Measurements from ENCODE around the gene DMTF1.

DMTF1 gene

DNA sequence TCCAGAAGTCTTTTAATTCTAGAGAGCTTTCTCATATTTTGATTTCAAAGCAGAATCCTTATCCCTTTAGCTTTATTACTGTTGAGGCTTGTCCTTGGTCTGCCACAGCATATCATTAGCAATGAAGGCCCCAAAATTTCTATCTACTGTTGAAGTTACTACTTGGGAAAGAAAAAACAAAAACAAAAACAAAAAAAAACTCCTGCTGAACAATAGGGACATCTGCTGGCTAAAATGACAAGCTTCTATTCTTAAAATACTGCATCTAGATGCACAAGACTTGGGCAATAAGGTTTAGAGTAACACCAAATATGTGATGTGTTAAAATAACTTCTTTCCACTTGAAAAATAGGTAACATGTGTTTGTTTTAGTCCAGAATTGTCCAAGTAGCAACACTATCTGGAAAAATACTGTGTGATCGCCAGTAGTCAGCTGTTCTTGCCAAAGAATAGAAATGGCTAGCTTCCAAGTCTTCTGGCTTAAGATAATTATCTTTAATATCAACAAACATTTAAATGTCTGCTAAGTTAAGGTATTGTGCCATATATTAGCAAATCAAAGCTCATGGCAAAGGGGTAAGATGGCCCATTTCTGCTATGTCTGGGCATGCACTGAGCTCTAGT lies 3.8 kb upstream of the DMTF1 start:
- DNase-seq, result peak; percentile 40

DNA sequence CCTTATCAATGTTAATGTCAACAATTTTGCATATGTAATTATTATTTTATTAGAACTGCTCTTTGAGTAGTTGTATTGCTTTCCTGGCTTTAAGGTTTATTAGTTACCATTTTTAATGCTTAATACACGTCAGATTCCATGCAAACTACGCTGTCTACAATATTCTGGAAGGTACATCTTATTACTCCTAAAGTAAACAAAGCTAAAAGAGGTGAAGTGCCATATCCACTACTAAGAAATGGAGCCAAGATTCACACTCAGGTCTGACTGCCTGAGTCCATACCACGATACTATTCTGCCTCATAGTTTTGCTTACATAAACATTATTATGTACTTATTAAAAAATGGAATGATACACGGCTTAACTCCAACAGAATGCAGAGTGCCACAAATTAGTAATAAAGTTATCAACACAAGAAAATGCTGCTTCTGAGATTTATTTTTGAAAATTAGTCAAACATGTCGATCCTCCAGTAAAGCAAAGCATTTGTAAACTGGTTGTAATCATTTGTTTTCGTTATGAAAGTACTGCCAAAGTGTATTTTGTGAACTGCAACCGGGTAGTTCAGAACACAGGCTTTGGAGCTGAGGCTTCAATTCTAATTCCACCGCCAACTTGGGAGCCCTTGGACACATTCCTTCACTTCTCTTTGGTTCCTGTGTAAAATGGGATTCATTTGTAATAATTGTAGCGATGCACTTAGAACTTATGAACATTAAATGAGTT lies 1.1 kb upstream of the DMTF1 start:
- no peak for DNase-seq

DNA sequence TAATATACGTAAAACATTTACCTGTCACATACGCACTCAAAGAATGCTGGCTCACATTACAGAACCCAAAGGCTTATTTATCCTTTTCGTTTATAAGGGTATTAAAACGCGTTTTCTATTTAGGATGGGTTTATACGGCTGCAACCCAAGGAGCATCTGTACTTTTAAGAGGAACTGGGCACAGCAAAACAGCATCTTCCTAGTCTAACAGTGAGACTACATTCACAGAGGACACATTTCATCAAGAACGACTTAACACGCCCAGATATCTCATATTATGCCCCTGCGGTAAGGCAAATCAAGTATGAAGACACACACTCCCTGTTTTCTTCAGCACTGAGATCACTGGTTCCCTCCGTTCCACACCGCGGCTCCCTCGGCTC lies 533 bp upstream of the DMTF1 start:
- no peak for DNase-seq

DNA sequence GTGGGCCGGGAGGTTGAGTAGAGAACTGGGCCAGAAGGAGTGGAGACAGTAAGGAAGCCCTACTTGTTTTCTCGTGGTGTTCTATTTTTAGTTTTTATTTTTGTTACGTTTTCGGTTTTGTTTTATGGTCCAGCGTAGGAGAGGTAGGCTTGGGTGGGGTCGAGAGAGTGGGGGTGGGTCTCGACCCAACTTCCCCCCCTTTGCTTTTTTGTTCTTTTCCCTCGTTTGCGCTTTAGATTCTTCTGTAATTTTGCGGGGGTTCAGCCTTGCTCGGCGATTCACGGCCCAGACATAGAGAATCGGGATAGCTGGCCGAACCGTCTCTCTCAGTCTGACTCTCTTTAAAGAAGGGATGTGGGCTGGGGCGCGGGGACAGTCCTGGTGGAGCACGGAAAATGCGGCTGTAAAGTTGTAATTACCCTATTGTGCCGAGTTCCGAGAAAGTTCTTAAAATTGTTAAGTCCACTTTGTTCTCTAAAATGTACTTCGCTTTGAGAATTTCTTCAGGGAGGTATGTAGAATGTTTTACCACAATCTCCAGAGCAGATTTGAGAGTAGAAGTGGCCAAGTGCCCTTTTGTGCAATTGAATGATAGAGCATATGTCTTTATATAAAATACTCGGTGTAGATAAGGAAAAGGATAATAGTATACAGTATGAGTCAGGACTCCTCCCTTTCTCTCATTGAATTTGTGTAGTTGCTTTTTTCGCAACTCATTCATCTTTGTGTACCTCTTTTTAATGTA lies 816 bp downstream of the DMTF1 start:
- peak; percentile 39 for DNase-seq

DNA sequence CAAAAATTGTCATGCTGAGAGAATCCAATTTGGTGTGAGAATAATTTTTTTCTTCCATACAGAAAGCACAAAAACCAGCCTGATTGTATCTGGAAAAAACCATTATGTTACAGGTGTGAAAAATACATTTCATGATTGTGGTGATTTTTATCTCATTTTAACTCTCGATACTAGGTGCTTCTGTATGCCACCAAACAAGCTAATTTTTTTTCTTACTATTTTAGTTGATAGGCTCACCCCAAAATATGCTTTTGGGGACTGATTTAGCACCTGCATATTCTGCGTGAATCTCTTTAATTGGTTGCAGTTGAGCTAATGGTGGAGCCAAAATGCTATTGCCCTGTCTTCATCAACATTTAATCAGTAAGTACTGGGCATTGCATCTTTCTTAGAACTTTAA lies 1.9 kb downstream of the DMTF1 start:
- no peak for DNase-seq

DNA sequence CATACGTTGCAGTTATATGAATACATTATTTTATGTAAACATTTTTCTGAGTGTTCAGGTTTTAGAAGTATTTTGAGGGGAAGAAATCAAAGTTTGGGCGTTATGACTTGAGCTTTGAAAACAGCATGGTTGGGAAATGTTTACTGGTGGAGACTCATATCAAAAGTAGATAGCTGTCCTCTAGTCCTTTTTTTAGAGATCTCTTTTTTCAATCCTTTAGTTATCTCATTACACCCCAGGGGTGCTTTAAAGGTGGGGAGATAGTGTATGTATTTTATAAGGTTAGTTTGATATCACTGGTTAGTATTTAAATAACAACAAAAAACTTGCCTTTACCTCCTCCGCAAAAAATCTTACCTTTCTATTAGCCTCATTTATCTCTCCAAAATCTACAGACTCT lies 2.3 kb downstream of the DMTF1 start:
- DNase-seq, result no peak

DNA sequence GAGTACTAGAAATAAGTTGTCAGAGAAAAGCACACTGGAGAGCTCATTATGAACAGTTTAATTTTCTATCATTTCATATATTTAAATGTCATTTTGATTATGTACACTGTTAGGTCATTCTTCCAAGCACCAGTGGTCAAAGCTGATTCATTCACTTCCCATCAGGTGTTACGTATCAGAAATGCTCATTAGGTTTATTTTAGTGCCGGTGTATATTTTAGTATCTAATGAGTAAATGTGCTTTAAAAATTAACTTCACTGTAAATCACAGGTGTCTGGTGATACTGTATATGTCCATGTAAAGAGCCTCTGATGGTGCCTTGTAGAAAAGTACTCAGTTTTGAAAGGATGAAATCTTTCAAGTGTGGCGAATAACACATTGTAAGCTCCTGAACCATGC lies 3.5 kb downstream of the DMTF1 start:
- no peak for DNase-seq

DNA sequence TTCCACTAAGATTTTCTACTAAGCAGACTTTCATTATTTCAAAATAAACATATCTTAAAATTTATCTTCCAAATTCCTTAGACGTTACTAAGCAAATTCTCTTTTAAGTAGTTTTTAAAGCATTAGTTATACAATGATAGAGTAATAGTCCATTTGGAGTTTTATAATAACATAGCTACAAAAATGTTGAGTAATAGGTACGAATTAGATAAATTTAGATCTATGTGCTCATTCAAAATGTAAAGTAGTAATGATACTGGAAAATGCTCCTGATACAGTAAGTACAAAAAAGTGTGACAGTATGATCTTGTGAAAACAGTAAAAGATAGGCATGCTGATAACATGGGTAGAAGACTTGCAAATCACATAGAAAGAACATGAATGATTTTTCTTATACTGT lies 4.5 kb downstream of the DMTF1 start:
- no peak for DNase-seq

DNA sequence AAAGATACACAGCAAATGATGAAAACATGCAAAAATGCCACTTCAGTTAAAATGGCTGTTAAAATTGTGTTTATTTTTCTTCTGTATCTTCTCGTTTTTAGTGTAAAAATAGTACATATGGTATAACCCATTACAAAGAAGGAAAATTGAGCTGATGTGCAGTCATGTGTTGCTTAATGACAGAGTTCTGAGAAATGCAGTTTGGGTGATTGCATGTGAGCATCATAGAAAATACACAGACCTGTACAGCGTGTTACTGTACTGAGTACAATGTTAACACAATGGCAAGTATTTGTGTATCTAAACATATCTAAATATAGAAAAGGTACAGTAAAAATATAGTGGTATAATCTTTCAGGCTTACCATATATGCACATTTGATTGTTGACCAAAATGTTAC lies 7.3 kb downstream of the DMTF1 start:
- no peak for DNase-seq

DNA sequence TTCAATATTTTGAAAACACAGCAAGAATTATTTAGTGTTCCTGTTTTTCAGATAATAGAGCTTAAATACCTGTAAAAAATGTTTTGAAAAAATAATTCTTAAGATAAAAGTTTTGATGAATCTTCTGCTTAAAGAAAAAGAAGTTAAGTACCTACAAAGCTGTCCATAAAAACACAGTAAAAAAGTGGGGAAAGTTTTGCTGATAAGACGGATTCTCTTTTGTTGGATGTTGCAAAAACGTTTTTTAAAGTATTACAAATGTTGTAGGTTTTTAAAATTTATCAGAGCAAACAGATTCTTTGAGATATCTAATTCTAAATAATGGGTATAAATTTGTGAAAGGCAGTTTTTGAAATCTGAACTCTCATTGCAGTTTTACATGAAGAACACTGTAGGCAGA lies 12.2 kb downstream of the DMTF1 start:
- no peak for DNase-seq

DNA sequence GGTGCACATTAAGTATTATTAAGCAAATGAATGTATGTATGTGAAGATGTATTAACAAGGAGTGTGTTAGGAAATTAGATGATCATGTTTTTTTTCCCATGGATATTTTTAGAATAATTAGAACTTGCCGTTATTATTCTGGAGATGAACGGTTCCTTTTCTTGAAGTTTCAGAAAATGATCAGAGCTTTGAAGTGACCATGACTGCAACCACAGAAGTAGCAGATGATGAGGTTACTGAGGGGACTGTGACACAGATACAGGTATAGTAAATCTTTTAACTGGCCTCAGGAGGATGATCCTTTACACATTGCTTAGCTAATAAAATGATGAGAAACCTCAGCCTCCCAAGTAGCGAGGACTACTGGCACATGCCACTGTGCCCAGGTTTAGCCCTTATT lies 18.6 kb downstream of the DMTF1 start:
- no peak for DNase-seq

DNA sequence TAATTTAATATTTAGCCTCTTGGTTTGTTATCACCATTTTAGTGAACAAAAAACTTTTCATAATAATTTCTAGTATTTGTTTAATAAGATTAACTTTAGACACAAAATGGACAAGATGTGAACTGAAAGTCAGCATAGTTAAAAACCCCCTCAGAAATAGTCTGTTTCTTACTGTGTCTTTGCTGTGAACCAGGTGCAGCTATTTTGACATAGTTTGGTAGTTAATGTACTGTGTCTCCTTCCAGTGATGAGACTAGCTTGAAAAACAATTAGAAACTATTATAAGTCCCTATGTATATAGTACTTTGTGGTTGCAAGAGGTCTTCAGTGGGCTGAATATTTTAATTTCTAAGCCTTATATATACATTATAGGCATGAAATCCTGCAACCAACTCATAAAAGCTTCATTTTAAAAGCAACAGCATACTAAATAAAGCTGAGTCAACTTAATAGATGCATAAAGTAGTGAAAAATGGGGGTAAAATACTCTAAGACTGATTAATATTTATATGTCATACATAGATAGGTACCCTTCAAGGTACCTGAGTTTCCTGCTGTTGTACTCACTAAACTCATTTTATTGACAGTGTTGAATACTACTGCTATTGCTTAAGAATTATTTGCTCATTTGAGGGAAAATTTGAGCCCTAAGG lies 19.2 kb downstream of the DMTF1 start:
- DNase-seq, result no peak

DNA sequence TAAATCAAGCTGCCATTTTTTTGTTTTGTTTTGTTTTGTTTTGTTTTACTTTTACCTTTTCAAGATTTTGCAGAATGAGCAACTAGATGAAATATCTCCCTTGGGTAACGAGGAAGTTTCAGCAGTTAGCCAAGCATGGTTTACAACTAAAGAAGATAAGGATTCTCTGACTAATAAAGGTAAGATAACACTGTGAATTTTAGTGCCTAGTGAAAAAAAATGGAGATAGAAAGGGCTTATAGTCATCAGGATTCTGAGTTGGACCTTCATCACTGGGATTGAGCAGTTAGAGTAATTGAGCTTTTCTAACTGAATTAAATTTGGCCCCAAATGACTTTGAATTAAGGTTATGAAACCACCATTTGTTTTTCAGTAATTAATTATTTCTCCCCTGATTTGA lies 21.2 kb downstream of the DMTF1 start:
- DNase-seq, result no peak

DNA sequence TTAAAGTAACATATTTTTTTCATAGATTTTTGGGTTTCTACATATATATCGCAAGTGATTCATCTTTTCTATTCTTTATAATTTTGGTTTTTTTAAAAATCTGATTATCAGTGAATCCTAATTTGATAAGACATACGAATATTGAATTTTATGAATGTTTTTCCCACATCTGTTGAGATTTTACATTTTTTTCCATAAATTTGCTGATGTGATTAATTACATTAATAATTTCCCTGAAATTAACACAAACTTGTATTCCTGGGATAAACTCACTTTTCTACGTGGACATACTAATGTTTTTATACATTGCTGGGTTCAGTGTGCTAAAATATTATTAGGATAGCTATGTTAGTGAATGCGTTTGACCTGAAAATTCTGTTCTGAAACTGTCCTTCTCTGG lies 26.1 kb downstream of the DMTF1 start:
- DNase-seq, result no peak

DNA sequence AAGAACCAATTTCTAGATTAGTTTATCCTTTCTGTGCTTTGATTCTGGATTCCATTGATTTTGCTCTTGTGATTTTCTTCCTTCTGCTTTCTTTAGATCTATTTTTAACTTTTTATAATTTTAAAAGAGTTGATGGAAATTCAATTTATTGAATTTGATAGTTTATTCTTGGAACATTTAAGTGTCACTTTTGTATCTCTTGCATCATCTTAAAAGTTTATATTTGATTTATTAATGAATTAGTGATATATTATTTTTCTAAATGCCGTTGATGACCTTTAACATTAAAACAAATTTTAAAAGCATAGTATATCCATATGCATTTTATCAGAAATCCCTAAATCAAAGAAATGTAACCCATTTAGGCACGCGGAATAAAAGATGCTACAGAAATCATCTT lies 26.9 kb downstream of the DMTF1 start:
- DNase-seq, result no peak

DNA sequence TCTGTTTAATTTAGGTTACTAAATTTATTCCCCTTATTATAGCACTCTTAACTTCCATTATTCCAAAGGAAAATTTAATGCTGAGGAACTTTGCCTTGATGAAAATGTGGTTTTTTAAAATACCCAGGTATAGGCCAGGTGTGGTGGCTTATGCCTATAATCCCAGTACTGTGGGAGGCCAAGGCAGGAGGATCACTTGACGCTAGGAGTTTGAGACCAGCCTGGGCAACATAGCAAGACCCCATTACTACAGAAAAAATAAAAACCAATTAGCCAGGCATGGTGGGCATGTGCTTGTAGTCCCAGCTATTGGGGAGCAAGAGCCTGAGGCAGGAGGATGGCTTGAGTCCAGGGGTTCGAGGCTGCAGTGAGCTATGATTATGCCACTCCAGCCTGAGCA lies 34.9 kb downstream of the DMTF1 start:
- DNase-seq, result no peak

DNA sequence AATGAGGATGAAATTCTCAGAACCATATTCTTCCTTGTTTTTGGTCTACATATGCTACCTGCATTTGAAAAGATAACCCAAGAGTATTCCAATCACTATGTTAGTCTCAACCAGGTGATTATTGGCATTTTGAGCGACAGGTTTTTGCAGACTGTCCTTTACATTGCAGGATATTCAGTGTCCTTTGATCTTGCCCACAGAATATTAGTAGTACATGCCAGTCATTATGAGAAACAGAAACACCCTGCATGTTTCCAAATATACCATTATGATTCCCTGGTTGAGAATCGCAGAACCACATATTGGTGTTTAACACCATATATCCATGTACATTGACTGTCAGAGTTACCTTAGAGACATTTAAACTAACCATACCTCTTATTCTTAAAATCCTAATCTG lies 36.7 kb downstream of the DMTF1 start:
- DNase-seq, result no peak

DNA sequence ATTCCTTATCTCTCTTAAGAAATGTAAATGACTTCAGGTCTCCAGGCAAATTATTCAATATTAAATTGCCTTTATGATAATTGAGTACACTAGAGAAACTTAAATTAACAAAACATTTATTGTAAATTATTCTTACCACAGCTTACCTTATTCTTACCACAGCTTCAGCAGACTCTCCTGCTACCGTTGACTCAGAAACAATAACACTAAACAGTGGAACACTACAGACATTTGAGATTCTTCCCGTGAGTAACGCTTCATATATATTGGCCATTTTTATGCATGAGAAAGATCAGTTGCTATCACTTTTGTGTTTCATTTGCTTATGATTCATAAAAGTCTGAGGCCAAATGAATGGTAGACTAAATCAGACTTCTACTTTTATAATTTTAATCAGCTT lies 38.5 kb downstream of the DMTF1 start:
- no peak for DNase-seq

DNA sequence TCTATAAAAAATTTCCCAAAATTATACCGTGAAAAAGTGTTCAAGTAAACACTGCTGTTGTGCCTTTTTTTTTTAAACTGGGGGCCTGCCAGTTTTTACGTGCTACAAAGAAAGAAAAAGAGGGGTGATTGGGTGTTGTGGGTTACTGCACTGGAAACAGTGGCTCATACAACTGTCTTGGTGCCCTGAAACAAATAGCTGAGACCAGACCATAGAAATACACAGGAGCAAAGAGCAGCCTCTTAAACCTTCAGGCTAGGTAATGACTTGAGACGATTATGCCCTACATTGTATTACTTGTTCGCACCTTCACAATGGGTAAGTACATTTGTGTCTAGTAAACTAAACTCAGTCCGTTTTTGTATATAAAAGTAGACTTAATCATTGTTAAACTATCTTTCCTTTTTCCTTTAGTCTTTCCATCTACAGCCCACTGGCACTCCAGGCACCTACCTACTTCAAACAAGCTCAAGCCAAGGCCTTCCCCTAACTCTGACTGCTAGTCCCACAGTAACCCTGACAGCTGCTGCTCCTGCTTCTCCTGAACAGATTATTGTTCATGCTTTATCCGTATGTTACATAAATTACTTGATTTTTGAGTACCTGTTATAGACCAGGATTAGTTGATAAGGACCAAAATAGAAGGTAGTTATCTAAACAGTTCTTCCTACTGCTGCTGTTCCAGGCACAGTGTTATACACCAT lies 40.7 kb downstream of the DMTF1 start:
- no peak for DNase-seq

DNA sequence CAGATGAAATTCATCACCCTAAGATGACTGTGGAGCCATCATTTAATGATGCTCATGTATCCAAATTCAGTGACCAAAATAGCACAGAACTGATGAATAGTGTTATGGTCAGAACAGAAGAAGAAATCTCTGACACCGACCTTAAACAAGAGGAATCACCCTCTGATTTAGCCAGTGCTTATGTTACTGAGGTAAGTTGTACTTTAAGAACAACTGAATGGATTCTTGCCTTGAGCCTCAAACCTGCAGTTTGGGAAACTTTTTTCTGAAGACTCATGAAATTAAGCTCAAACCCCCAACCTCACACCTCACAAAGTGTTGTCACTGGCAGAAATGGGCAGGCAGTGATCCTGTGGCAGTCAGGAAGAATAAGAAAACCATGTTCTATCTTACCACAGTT lies 41.7 kb downstream of the DMTF1 start:
- DNase-seq, result no peak

DNA sequence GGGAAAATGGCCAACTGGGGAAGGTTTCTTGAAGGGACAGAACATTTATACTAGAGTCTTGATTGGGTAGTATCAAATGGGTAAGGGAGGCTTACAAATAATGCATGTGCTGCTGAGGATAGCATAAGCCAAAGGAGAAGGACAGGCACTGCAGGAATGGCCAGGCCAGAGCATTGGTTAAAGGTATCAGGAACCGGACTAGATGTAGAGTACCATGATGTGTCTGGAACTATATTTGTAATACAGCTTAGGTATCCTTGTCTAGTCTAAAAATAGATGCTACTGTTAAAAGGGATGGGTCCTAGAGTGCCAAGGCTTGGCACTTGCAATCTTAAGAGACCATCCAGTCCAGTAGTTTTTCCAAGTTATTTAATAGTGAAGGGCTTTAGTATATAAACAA lies 47.0 kb downstream of the DMTF1 start:
- no peak for DNase-seq

DNA sequence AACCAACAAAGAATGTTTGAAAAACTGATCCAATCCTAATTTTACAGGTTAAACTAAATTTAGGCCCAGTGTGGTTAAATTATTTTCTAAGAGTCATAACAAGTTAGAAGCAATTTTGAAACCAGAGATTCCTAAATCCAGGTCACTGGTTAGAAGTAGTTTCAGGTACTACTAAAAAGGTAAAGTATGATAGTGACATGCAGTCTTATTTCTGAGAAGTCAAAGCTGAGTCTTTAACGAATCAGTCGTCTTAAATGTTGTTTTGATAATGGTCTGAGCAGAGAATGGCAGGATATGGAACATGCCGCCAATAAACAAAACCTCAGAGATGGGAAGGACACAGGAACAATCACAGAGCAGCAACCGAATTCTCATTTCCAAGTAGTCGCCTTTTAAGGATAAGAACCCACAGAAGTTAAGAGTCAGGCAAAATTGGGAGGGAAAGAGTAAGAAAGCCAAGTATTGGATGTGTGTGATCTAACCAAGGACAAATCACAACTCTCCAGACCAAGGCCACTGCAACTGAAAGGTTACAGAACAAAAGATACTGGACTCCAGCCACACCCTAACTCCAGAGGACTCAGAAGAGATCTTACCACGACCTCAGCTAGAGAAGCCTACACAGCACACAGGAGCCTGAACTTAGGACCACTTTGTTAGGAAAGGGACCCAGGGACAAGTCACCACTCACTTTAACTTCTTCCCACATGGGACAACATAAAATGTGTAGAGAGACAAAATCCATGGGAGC lies 47.6 kb downstream of the DMTF1 start:
- no peak for DNase-seq

DNA sequence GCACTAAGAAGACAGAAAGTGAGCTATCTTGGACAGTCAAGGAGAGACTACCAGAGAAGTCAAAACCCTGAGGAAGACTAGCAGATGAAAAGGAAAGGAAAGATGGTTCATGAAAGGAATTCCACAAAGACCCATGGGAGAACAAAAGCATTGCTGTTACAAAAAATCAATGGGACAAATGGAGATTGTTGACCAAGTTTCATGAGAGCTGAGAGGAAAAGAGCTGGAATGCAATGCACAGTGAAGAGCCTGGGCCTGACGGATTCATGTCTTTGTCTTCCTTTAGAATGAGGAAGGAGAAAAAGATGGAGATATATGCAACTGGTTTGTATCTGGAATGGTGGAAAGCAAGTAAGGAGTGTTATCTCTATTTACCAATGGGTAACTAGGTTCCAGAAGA lies 50.0 kb downstream of the DMTF1 start:
- DNase-seq, result no peak
